HEK293 (cell line): ENCODE results near the gene CORO6.

ENCODE experiments used
- CTCF ChIA-PET: fragments of 350-600 bp; formaldehyde crosslinking; extraction: SDS; loops from one replicate; lab custom pipeline; 2021; ENCODE audit warnings: antibody characterized with exemption; lab: Yijun Ruan, JAX
- POLR2A ChIA-PET: fragments of 300-600 bp; formaldehyde crosslinking; extraction: SDS; loops from one replicate; lab custom pipeline; 2020; ENCODE audit warnings: antibody characterized with exemption, inconsistent platforms; lab: Yijun Ruan, JAX
- H3K27ac ChIP-seq: fragments of 200-500 bp; sonication (Bioruptor generic); 2 replicates; pipeline ENCODE4 v1.5.1; 2014; ENCODE audit warnings: low read depth, low read length, control low read depth, inconsistent platforms; ENCODE audit errors: extremely low read depth
- H3K36me3 ChIP-seq, 2 experiments: fragments of 200-500 bp in 1 of 2; sonication (Bioruptor generic) in 1 of 2; 1 replicate in 1 of 2; 2 replicates in 1 of 2; pipeline ENCODE4 v1.5.1; 2014 to 2017; ENCODE audit warnings: inconsistent platforms in 2 of 2, low read length in 2 of 2; ENCODE audit not compliant: control insufficient read depth in 2 of 2, insufficient read depth in 1 of 2
- H3K4me1 ChIP-seq: fragments of 200-500 bp; sonication (Bioruptor generic); 2 replicates; pipeline ENCODE4 v1.5.1; 2014; ENCODE audit warnings: mild to moderate bottlenecking, low read length, inconsistent platforms; ENCODE audit not compliant: control insufficient read depth, insufficient read depth
- H3K4me3 ChIP-seq: 2 replicates; pipeline ENCODE4 v1.5.1; 2011; ENCODE audit warnings: low read depth, mild to moderate bottlenecking, control low read depth, low read length, moderate library complexity
- H3K9me3 ChIP-seq: fragments of 200-500 bp; sonication (Bioruptor generic); 2 replicates; pipeline ENCODE4 v1.5.1; 2014; ENCODE audit warnings: low read depth, low read length, inconsistent platforms; ENCODE audit not compliant: control insufficient read depth, insufficient read depth
- KLF1 ChIP-seq: fragments of 450-650 bp; formaldehyde crosslinking; IDR thresholded peaks from 2 replicates; pipeline ENCODE4 v1.5.1; 2016; ENCODE audit warnings: missing biosample characterization, missing genetic modification characterization
- KLF8 ChIP-seq: fragments of 450-650 bp; formaldehyde crosslinking; IDR thresholded peaks from 2 replicates; pipeline ENCODE4 v1.5.1; 2016; ENCODE audit warnings: missing biosample characterization, missing genetic modification characterization
- OSR2 ChIP-seq: fragments of 450-650 bp; formaldehyde crosslinking; IDR thresholded peaks from 2 replicates; pipeline ENCODE4 v1.5.1; 2016; ENCODE audit warnings: missing biosample characterization, missing genetic modification characterization
- PRDM1 ChIP-seq: fragments of 450-650 bp; formaldehyde crosslinking; IDR thresholded peaks from 2 replicates; pipeline ENCODE4; 2016; ENCODE audit warnings: missing biosample characterization, missing genetic modification characterization
- SP7 ChIP-seq: fragments of 450-650 bp; formaldehyde crosslinking; IDR thresholded peaks from 2 replicates; pipeline ENCODE4 v1.5.1; 2016; ENCODE audit warnings: missing biosample characterization, missing genetic modification characterization
- ZNF394 ChIP-seq: fragments of 450-650 bp; formaldehyde crosslinking; IDR thresholded peaks from 2 replicates; pipeline ENCODE4 v1.5.1; 2016; ENCODE audit warnings: missing biosample characterization, missing genetic modification characterization, mild to moderate bottlenecking, moderate library complexity, borderline replicate concordance
- ZNF423 ChIP-seq: fragments of 450-650 bp; formaldehyde crosslinking; IDR thresholded peaks from 2 replicates; pipeline ENCODE4 v1.5.1; 2016; ENCODE audit warnings: missing biosample characterization, missing genetic modification characterization
- ZNF555 ChIP-seq: fragments of 450-650 bp; formaldehyde crosslinking; conservative IDR thresholded peaks from 2 replicates; pipeline ENCODE4 v1.5.1; 2017; ENCODE audit warnings: missing biosample characterization, mild to moderate bottlenecking, missing genetic modification characterization, inconsistent platforms
- ZNF670 ChIP-seq: fragments of 450-650 bp; formaldehyde crosslinking; IDR thresholded peaks from 2 replicates; pipeline ENCODE4 v1.5.1; 2016; ENCODE audit warnings: missing biosample characterization, missing genetic modification characterization, low read depth
- ZNF707 ChIP-seq: fragments of 450-650 bp; formaldehyde crosslinking; IDR thresholded peaks from 2 replicates; pipeline ENCODE4 v1.5.1; 2016; ENCODE audit warnings: missing biosample characterization, missing genetic modification characterization
- ZNF785 ChIP-seq: fragments of 450-650 bp; formaldehyde crosslinking; IDR thresholded peaks from 2 replicates; pipeline ENCODE4 v1.5.1; 2016; ENCODE audit warnings: missing biosample characterization, missing genetic modification characterization
- TF ChIP-seq, protein P1 (sequence below): fragments of 450-650 bp; formaldehyde crosslinking; IDR thresholded peaks from 2 replicates; pipeline ENCODE4 v1.5.1; 2016; ENCODE audit warnings: missing biosample characterization, missing genetic modification characterization
- TF ChIP-seq, protein P2 (sequence below): fragments of 450-650 bp; formaldehyde crosslinking; IDR thresholded peaks from 2 replicates; pipeline ENCODE4 v1.5.1; 2016; ENCODE audit warnings: missing biosample characterization, missing genetic modification characterization
- TF ChIP-seq, protein P3 (sequence below): fragments of 450-650 bp; formaldehyde crosslinking; IDR thresholded peaks from 2 replicates; pipeline ENCODE4 v1.5.1; 2016; ENCODE audit warnings: missing biosample characterization, missing genetic modification characterization
- TF ChIP-seq, protein P4 (sequence below): fragments of 450-650 bp; formaldehyde crosslinking; IDR thresholded peaks from 2 replicates; pipeline ENCODE4 v1.5.1; 2017; ENCODE audit warnings: missing biosample characterization, missing genetic modification characterization
- TF ChIP-seq, protein P5 (sequence below): IDR thresholded peaks from 2 replicates; pipeline ENCODE4 v1.6.1; 2011; ENCODE audit warnings: mild to moderate bottlenecking, low read depth, low read length, borderline replicate concordance

The CORO6 gene

DNA sequence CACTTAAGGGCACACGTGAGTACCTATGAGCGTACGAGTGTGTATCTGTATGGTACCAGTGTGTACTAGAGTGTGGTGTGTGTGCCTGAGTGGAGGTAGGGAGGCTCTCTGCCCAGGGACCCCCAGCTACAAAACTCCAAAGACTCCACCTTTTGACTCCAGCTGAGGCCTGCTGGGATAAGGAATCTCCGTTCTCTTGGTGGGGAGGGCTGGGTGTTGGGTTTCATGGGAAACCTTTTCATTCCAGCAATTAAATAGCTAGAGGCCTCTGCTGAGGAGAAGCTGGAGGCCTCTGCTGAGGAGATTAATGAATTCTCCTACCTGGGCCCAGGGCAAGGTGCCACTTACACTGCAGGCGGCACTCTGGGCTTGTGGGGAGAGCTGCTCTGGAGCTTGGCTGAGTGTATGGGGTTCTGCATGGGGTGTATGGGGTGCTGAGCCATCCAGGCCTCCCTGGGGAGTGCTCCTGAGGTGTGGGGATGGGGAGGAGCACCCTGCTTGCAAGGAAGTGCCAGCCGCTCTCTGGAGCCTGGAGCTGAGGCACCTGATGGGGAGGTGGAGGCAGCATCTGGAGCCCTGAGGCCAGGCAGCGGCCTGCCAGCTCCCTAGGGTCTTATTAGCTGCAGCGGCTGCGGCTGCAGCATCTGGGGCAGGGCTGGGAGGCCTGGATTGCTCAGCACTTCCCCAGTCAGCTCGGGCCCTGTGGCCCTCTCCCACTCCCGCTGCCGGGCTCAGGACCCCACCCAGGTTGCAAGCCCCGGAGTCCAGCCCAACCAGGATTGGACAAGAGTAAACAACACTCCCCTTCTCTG, 25.1 kb downstream of the CORO6 start (continued):
- TF ChIP-seq, protein P1, sequence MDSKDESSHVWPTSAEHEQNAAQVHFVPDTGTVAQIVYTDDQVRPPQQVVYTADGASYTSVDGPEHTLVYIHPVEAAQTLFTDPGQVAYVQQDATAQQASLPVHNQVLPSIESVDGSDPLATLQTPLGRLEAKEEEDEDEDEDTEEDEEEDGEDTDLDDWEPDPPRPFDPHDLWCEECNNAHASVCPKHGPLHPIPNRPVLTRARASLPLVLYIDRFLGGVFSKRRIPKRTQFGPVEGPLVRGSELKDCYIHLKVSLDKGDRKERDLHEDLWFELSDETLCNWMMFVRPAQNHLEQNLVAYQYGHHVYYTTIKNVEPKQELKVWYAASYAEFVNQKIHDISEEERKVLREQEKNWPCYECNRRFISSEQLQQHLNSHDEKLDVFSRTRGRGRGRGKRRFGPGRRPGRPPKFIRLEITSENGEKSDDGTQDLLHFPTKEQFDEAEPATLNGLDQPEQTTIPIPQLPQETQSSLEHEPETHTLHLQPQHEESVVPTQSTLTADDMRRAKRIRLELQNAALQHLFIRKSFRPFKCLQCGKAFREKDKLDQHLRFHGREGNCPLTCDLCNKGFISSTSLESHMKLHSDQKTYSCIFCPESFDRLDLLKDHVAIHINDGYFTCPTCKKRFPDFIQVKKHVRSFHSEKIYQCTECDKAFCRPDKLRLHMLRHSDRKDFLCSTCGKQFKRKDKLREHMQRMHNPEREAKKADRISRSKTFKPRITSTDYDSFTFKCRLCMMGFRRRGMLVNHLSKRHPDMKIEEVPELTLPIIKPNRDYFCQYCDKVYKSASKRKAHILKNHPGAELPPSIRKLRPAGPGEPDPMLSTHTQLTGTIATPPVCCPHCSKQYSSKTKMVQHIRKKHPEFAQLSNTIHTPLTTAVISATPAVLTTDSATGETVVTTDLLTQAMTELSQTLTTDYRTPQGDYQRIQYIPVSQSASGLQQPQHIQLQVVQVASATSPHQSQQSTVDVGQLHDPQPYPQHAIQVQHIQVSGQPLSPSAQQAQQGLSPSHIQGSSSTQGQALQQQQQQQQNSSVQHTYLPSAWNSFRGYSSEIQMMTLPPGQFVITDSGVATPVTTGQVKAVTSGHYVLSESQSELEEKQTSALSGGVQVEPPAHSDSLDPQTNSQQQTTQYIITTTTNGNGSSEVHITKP, result peak; percentile 57; the same call in 1 of the 2 replicates
- TF ChIP-seq, protein P2, sequence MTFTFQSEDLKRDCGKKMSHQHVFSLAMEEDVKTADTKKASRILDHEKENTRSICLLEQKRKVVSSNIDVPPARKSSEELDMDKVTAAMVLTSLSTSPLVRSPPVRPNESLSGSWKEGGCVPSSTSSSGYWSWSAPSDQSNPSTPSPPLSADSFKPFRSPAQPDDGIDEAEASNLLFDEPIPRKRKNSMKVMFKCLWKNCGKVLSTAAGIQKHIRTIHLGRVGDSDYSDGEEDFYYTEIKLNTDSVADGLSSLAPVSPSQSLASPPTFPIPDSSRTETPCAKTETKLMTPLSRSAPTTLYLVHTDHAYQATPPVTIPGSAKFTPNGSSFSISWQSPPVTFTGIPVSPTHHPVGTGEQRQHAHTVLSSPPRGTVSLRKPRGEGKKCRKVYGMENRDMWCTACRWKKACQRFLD, result no peak
- TF ChIP-seq OSR2 (tag by site-specific recombination), result peak; percentile 63
- TF ChIP-seq ZNF423 (tag by site-specific recombination), result peak; percentile 85
- TF ChIP-seq ZNF785 (tag by site-specific recombination), result no peak
- peak; percentile 97 for TF ChIP-seq ZNF394 (tag by site-specific recombination)
- TF ChIP-seq, protein P3, sequence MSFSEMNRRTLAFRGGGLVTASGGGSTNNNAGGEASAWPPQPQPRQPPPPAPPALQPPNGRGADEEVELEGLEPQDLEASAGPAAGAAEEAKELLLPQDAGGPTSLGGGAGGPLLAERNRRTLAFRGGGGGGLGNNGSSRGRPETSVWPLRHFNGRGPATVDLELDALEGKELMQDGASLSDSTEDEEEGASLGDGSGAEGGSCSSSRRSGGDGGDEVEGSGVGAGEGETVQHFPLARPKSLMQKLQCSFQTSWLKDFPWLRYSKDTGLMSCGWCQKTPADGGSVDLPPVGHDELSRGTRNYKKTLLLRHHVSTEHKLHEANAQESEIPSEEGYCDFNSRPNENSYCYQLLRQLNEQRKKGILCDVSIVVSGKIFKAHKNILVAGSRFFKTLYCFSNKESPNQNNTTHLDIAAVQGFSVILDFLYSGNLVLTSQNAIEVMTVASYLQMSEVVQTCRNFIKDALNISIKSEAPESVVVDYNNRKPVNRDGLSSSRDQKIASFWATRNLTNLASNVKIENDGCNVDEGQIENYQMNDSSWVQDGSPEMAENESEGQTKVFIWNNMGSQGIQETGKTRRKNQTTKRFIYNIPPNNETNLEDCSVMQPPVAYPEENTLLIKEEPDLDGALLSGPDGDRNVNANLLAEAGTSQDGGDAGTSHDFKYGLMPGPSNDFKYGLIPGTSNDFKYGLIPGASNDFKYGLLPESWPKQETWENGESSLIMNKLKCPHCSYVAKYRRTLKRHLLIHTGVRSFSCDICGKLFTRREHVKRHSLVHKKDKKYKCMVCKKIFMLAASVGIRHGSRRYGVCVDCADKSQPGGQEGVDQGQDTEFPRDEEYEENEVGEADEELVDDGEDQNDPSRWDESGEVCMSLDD (tag by site-specific recombination), result 0 out of 2 replicates have a peak, but pooled peaks have one; percentile 47
- TF ChIP-seq ZNF555 (tag by site-specific recombination), result no peak
- TF ChIP-seq, protein P4, sequence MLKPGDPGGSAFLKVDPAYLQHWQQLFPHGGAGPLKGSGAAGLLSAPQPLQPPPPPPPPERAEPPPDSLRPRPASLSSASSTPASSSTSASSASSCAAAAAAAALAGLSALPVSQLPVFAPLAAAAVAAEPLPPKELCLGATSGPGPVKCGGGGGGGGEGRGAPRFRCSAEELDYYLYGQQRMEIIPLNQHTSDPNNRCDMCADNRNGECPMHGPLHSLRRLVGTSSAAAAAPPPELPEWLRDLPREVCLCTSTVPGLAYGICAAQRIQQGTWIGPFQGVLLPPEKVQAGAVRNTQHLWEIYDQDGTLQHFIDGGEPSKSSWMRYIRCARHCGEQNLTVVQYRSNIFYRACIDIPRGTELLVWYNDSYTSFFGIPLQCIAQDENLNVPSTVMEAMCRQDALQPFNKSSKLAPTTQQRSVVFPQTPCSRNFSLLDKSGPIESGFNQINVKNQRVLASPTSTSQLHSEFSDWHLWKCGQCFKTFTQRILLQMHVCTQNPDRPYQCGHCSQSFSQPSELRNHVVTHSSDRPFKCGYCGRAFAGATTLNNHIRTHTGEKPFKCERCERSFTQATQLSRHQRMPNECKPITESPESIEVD (tag by site-specific recombination), result 0 out of 2 replicates have a peak, but pooled peaks have one; percentile 11
- TF ChIP-seq SP7 (tag by site-specific recombination), result 0 out of 2 replicates have a peak, but pooled peaks have one; percentile 63
- no peak for TF ChIP-seq ZNF707 (tag by site-specific recombination)
- peak; percentile 45; the same call in 1 of the 2 replicates for TF ChIP-seq PRDM1 (tag by site-specific recombination)
- TF ChIP-seq, protein P5, sequence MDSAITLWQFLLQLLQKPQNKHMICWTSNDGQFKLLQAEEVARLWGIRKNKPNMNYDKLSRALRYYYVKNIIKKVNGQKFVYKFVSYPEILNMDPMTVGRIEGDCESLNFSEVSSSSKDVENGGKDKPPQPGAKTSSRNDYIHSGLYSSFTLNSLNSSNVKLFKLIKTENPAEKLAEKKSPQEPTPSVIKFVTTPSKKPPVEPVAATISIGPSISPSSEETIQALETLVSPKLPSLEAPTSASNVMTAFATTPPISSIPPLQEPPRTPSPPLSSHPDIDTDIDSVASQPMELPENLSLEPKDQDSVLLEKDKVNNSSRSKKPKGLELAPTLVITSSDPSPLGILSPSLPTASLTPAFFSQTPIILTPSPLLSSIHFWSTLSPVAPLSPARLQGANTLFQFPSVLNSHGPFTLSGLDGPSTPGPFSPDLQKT, result no peak

DNA sequence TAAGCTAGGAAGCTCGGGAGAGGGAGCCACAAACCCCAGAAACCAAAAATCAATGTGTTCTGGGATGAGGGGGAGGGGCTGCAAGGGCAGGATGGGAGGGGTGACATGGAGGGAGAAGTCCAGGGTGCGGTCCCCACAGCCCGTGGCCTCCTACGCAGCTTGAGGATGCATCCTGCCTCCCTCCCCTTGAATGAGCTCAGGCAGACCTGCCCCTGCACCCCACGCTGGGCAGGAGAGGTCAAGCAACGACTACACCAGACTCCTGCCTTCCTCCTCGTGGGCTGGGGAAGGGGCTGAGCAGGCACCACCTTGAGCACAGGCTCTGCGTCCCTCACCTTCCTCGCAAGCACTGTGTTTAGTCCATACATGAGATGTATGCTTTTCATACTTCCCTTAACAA, 25.9 kb downstream of the CORO6 start:
- TF ChIP-seq KLF1, result peak; percentile 50
- no peak for TF ChIP-seq ZNF670 (tag by site-specific recombination)
- 0 out of 2 replicates have a peak, but pooled peaks have one; percentile 20 for TF ChIP-seq KLF8 (tag by site-specific recombination)
- H3K4me1 ChIP-seq, result peaks cover 36% of the 10 kb centered on the region
- POLR2A ChIA-PET, result interaction anchor here (1.0 to 1.4 kb wide), 2 partner anchors 21 to 26 kb away, joined by 3 read pairs; partner anchors contain the start of gene CORO6
- CTCF ChIA-PET, result interaction anchor here (0.6 to 1.7 kb wide), 4 partner anchors 9 to 334 kb away, joined by 3 to 8 read pairs (median 4); no protein-coding TSS in a partner anchor
- no peaks in the 10 kb centered on the region for H3K9me3 ChIP-seq
- H3K4me3 ChIP-seq, result no peak overlapping the region
- H3K27ac ChIP-seq, result peak overlapping the region; percentile 61
- no peaks in the 10 kb centered on the region for H3K36me3 ChIP-seq
